ENCODE measurements around the gene LGALS7.

LGALS7 gene

DNA sequence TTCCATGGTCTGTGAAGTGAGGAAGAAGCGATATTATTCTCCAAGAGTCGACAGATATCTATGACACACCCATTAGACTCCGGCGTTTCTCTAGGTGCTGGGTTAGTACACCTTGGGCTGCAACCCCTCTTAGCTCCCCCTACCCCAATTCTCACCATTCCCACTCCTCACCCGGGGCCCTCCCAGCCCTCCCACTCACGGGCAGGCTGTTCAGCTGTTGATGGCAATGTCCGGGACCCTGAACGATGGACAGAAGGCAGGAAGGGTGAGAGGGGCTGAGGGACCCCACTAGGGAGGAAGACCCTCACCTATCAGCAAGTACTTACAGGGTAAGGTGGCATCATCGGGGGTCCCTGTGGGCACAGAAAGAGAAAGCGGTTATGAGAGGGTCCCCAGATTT is 30.2 kb upstream of the LGALS7 start:
- TF ChIP-seq TAF1 (IDR thresholded peaks at IDR 0.05; ENCODE audit: low read depth) (no peak), ZBTB7A (IDR thresholded peaks at IDR 0.05; ENCODE audit: low read depth) (no peak)

DNA sequence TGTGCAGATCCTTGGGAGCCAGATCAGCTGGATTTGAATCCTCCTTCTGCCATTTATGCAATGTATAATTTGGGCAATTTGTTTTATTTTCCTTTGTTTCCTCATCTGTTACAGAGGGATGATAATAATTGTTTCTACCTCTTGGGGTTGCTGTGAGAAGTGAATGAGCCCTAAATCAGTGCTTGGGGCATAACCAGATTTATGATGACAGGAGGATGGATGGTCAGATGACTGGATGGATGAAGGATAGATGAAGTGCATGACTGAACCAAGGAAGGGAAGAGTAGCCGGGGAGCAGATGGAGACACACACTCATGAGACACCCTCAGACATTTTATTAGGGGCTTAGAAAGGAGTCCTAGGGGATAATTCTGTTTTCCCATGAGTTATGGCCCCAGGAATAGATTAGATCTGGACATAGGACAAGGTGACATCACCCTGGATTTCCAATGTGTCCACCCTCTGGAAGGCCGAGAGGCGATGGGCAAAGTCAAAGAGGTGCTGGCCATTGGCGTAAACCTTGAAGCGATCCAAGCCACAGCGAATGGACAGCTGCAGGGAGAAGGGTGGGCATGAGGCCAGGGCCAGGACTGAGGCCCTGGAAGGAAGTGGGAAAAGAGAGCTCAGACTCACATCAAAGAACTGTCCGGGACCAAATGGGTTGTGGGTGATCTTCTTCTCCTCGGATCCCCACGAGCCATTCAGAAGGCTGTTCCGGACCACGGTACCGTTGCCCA is 28.2 kb upstream of the LGALS7 start:
- TF ChIP-seq, protein P1, sequence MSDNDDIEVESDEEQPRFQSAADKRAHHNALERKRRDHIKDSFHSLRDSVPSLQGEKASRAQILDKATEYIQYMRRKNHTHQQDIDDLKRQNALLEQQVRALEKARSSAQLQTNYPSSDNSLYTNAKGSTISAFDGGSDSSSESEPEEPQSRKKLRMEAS (IDR thresholded peaks at IDR 0.05) = no peak
- TF ChIP-seq EGR1 (IDR thresholded peaks at IDR 0.05) (no peak), RAD21 (IDR thresholded peaks at IDR 0.05; ENCODE audit: low read depth) (no peak)

DNA sequence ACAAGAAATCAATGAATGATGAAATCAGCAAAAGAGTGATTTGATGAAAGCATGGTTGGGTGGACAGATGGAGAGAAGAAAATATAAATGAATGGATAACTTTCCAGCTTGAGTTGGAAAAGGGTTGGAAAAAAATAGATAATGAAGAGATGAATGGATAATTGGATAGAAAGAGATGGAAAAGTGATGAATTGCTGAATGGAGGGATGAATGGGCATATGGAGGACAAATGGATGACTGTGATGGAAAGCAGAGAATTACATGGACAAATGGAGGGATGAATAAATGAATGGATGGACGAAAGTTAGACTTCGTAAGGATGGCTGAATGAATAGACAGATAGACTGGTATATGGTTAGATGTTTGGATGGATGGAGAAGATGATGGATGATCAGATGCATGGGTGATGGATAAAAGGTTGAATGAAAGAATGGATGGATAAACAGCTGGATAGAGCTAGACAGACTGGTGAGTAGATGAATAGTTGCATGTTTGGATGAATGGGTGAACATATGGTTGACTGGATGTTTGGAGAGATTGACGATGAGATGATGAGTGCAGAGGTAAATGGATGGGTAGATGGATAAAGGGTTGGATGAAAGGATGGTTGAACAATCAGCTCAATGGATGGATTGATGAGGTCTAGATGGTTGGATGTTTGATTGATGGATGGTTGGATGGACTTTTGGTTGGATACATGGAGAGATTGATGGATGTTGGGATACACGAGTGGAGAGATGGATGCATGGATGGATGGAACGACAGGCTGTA is 27.4 kb upstream of the LGALS7 start:
- TF ChIP-seq, protein P1 (IDR thresholded peaks at IDR 0.05) = no peak
- TF ChIP-seq RAD21 (IDR thresholded peaks at IDR 0.05; ENCODE audit: low read depth) (no peak), FOXM1 (IDR thresholded peaks at IDR 0.05; ENCODE audit: borderline replicate concordance, low read depth) (no peak), ZBTB7A (IDR thresholded peaks at IDR 0.05; ENCODE audit: low read depth) (no peak), NFIC (IDR thresholded peaks at IDR 0.05) (no peak), CEBPB (IDR thresholded peaks at IDR 0.05) (no peak), TAF1 (IDR thresholded peaks at IDR 0.05; ENCODE audit: low read depth) (no peak), EGR1 (IDR thresholded peaks at IDR 0.05) (no peak), YY1 (IDR thresholded peaks at IDR 0.05; ENCODE audit: low read depth) (no peak), CREB1 (IDR thresholded peaks at IDR 0.05; ENCODE audit: low read depth) (no peak), TEAD4 (IDR thresholded peaks at IDR 0.05) (no peak)
- TF ChIP-seq, protein P2, sequence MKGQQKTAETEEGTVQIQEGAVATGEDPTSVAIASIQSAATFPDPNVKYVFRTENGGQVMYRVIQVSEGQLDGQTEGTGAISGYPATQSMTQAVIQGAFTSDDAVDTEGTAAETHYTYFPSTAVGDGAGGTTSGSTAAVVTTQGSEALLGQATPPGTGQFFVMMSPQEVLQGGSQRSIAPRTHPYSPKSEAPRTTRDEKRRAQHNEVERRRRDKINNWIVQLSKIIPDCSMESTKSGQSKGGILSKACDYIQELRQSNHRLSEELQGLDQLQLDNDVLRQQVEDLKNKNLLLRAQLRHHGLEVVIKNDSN (IDR thresholded peaks at IDR 0.05) = no peak

DNA sequence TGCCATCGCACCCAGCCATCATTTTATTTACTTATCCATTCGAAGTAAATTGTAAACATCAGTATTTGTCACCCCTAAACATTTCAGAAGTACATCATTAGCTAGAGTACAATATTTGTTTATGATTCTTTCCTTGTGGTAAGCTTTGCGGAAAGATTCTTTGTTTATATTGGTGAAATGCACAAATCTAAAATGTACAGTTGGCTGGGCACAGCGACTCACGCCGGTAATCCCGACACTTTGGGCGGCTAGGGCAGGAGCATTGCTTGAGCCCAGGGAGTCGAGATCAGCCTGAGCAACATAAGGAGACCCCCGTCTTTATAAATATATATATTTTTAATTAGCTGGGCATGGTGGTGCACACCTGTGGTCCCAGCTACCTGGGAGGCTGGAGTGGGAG is 25.8 kb upstream of the LGALS7 start:
- TF ChIP-seq CEBPB (IDR thresholded peaks at IDR 0.05) = no peak
- TF ChIP-seq, protein P1 (IDR thresholded peaks at IDR 0.05) = no peak
- TF ChIP-seq CREB1 (IDR thresholded peaks at IDR 0.05; ENCODE audit: low read depth) = no peak

DNA sequence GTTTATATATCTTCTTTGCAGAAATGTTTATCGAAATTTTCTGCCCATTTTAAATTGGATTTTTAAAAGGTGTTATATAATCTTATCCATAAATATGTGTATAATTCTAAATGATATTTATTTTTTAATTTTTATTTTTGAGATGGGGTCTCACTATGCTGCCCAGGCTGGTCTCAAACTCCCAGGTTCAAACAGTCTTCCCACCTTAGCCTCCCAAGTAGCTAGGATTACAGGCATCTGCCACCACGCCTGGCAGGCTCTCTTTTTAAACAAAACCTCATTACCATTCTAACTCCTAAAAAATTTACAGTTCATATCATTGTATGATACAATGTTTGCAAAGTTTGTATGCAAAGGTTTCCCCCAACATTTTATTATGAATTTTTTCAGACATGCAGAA is 22.8 kb upstream of the LGALS7 start:
- no peak for TF ChIP-seq NFIC (IDR thresholded peaks at IDR 0.05)

DNA sequence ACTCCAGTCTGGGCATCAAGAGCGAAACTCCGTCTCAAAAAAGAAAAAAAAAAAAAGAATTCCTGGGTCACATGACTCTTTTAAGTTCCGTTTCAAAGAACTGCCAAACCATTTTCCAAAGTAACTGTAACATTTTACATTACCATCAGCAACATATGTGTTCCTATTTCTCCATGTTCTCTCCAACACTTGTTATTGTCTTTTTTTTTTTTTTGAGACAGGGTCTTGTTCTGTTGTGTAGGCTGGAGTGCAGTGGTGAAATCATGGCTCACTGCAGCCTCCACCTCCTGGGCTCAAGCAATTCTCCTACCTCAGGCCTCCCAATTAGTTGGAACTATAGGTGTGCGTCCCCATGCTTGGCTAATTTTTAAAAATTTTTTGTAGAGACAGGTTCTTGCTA is 22.2 kb upstream of the LGALS7 start:
- TF ChIP-seq EGR1 (IDR thresholded peaks at IDR 0.05) (no peak), TAF1 (IDR thresholded peaks at IDR 0.05; ENCODE audit: low read depth) (no peak), YY1 (IDR thresholded peaks at IDR 0.05; ENCODE audit: low read depth) (no peak), ZBTB7A (IDR thresholded peaks at IDR 0.05; ENCODE audit: low read depth) (no peak), RAD21 (IDR thresholded peaks at IDR 0.05; ENCODE audit: low read depth) (no peak), FOXM1 (IDR thresholded peaks at IDR 0.05; ENCODE audit: borderline replicate concordance, low read depth) (no peak), EP300 (IDR thresholded peaks at IDR 0.05; ENCODE audit: borderline replicate concordance) (no peak), NFIC (IDR thresholded peaks at IDR 0.05) (no peak), CEBPB (IDR thresholded peaks at IDR 0.05) (no peak), CREB1 (IDR thresholded peaks at IDR 0.05; ENCODE audit: low read depth) (no peak), TEAD4 (IDR thresholded peaks at IDR 0.05) (no peak), TCF12 (IDR thresholded peaks at IDR 0.05; ENCODE audit: low read depth) (no peak)
- TF ChIP-seq, protein P2 (IDR thresholded peaks at IDR 0.05) = no peak
- TF ChIP-seq, protein P3, sequence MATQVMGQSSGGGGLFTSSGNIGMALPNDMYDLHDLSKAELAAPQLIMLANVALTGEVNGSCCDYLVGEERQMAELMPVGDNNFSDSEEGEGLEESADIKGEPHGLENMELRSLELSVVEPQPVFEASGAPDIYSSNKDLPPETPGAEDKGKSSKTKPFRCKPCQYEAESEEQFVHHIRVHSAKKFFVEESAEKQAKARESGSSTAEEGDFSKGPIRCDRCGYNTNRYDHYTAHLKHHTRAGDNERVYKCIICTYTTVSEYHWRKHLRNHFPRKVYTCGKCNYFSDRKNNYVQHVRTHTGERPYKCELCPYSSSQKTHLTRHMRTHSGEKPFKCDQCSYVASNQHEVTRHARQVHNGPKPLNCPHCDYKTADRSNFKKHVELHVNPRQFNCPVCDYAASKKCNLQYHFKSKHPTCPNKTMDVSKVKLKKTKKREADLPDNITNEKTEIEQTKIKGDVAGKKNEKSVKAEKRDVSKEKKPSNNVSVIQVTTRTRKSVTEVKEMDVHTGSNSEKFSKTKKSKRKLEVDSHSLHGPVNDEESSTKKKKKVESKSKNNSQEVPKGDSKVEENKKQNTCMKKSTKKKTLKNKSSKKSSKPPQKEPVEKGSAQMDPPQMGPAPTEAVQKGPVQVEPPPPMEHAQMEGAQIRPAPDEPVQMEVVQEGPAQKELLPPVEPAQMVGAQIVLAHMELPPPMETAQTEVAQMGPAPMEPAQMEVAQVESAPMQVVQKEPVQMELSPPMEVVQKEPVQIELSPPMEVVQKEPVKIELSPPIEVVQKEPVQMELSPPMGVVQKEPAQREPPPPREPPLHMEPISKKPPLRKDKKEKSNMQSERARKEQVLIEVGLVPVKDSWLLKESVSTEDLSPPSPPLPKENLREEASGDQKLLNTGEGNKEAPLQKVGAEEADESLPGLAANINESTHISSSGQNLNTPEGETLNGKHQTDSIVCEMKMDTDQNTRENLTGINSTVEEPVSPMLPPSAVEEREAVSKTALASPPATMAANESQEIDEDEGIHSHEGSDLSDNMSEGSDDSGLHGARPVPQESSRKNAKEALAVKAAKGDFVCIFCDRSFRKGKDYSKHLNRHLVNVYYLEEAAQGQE (IDR thresholded peaks at IDR 0.05; ENCODE audit: low read depth) = no peak
- TF ChIP-seq, protein P1 (IDR thresholded peaks at IDR 0.05) = no peak

DNA sequence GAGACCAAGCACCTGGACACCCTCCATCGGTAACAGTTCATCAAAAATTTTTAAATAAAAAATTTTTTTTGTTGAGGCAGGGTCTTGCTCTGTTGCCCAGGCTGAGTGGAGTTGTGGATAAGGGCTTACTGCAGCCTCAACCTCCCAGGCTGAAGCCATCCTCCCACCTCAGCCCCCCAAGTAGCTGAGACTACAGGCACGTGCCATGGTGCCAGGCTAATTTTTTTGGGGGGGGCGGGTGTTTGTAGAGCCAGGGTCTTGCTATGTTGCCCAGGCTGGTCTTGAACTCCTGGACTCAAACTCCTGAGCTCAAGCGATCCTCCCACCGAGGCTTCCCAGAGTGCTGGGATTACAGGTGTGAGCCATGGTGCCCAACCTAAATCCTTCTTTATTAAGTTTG is 20.4 kb upstream of the LGALS7 start:
- TF ChIP-seq TCF12 (IDR thresholded peaks at IDR 0.05; ENCODE audit: low read depth) (no peak), CEBPB (IDR thresholded peaks at IDR 0.05) (no peak), RAD21 (IDR thresholded peaks at IDR 0.05; ENCODE audit: low read depth) (no peak), ZBTB7A (IDR thresholded peaks at IDR 0.05; ENCODE audit: low read depth) (no peak), YY1 (IDR thresholded peaks at IDR 0.05; ENCODE audit: low read depth) (no peak)
- TF ChIP-seq, protein P2 (IDR thresholded peaks at IDR 0.05) = no peak
- TF ChIP-seq, protein P3 (IDR thresholded peaks at IDR 0.05; ENCODE audit: low read depth) = no peak
